Measurements from ENCODE around the gene SORCS2.

- no peak for TF ChIP-seq CTCF (IDR thresholded peaks at IDR 0.05)
- no peak for TF ChIP-seq POLR2AphosphoS5 (IDR thresholded peaks at IDR 0.05)
- TF ChIP-seq POLR2A (IDR thresholded peaks at IDR 0.05) = no peak
Observed at GRCh38 chr4:7450775-7451433, 258.6 kb downstream of the SORCS2 start.
